Hematopoietic multipotent progenitor cell treated with erythropoietin and hydrocortisone succinate and interleukin-3 and kit ligand, for 15 days (in vitro differentiated cells): ENCODE data around the gene LOXL1.
"Not testable (repeated sequence)": the region's sequence is repeated elsewhere in the genome, so short reads cannot be mapped to it uniquely, and the experiment has no call there.

Experiments used
- DNase-seq: peaks from one replicate; pipeline ENCODE4 v3.0.0-alpha.2; 2015; ENCODE audit warnings: low spot score

Gene LOXL1

GRCh38 chr15:73952913-73953750 is 26.9 kb downstream of the LOXL1 start:
- DNase-seq: no peak

GRCh38 chr15:73954188-73955145 is 28.2 kb downstream of the LOXL1 start:
- no peak for DNase-seq

- no peak for DNase-seq
These were observed 29.1 kb downstream of the LOXL1 start for GRCh38 chr15:73955326-73955725.

- no peak for DNase-seq
These were observed 29.8 kb downstream of the LOXL1 start for GRCh38 chr15:73955861-73956742.

GRCh38 chr15:73956743-73957135 is 30.5 kb downstream of the LOXL1 start:
- no peak for DNase-seq

- no peak for DNase-seq
These were observed 31.0 kb downstream of the LOXL1 start for GRCh38 chr15:73957276-73957675.

GRCh38 chr15:73957785-73958184 is 31.5 kb downstream of the LOXL1 start:
- DNase-seq: no peak

GRCh38 chr15:73959012-73959581 is 32.8 kb downstream of the LOXL1 start:
- DNase-seq: no peak

GRCh38 chr15:73959801-73960200 is 33.5 kb downstream of the LOXL1 start:
- no peak for DNase-seq

- DNase-seq: not testable (repeated sequence)
These were observed 34.3 kb downstream of the LOXL1 start for GRCh38 chr15:73960472-73961070.

- no peak for DNase-seq
These were observed 36.2 kb downstream of the LOXL1 start for GRCh38 chr15:73962433-73962832.

- peak; percentile 75 for DNase-seq
These were observed 38.5 kb downstream of the LOXL1 start for GRCh38 chr15:73964736-73965093.

- no peak for DNase-seq
These were observed 39.0 kb downstream of the LOXL1 start for GRCh38 chr15:73965094-73965757.

- DNase-seq: no peak
These were observed 39.5 kb downstream of the LOXL1 start for GRCh38 chr15:73965758-73966113.

GRCh38 chr15:73968461-73968860 is 42.2 kb downstream of the LOXL1 start:
- DNase-seq: no peak

- no peak for DNase-seq
These were observed 43.0 kb downstream of the LOXL1 start for GRCh38 chr15:73969151-73969759.

GRCh38 chr15:73972984-73973682 is 46.9 kb downstream of the LOXL1 start:
- peak; percentile 82 for DNase-seq

GRCh38 chr15:73973683-73974200 is 47.5 kb downstream of the LOXL1 start:
- not testable (repeated sequence) for DNase-seq

GRCh38 chr15:73975440-73976125 is 49.3 kb downstream of the LOXL1 start:
- peak; percentile 33 for DNase-seq
